HG02938 (cell line): ENCODE data around the gene BMP4.

Experiments used
- ATAC-seq: cut with Tn5 transposase; IDR thresholded peaks from one replicate; pipeline ENCODE4 v1.9.1; 2021; ENCODE audit warnings: mild to moderate bottlenecking, moderate library complexity; ENCODE audit not compliant: unreplicated experiment

Gene BMP4

DNA sequence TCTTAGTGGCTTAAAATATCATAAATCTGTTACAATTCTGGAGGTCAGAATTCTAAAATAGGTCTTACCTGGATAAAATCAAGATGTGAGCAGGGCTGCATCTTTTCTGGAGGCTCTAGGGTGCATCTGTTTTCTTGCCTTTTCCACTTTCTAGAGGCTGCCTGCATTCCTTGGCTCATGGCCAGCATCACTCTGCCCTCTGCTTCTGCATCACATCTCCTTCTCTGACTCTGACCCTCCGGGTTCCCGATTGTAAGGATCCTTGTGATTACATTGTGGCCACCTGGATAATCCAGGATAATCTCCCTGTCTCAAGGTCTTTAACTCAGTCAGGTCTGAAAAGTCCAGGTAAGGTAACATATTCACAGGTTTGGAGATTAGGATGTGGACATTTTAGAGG, 11.0 kb upstream of the BMP4 start:
- no peak for ATAC-seq

DNA sequence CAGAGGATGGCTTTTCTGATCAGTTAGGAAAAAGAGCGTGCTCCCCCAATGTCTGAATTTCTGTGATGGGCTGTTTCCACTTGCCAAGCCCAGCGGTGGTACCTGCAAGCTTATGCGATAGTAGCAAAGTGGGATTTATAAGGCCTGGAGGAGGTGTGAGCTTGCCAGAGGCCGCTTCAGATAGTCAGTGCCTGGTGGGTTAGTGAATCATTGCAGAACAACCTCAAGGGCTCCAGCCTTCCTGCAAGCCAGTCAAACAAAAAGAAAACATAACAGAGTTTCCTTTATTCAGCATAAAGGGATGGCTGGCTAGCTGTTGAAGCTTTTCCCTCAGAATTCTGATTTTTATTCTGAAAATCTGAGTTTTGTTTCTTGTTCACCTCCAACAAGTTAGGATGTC, 7.6 kb upstream of the BMP4 start:
- no peak for ATAC-seq

DNA sequence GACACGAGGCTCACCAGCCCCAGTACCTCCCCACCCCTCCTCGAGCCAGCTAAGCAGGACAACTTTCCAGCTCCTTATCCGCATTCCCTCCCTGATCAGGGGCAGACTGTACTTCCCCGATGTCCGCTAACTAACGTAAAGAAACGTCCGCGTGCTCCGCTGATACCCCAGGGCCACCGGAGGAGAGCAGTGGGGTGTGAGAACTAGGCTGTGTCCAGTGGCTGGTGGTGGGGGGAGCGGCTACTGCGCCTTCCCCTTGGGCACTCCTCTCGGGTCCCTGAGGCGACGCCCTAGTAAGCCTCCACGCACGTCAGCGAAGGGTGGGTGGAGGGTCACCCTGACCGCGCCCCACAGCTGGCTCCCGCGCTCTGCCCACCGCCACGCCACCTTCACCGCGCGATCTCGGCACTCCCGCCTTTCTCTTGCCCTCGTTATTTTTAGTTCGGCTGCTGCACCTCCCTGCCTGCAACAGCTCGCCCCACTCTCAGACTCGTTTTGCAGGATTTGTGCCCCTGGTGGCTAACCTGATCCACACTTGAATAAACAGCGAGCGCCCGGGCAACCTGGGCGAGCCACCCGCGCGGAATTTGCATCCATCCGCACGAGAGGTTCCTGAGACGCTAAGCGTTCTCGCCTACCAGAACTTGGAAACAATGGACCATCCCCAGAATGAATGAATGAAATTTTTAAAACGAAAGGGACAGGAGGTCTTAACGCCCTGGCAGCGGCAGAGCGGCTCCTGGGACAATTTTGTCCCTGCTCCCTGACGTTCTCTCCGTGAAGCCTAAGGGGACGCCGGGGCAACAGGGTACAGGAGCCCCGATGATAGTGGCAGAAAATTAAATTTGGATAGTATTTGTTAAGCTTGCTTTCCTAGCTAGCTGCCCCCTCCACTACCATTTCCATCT, 6.9 kb upstream of the BMP4 start:
- ATAC-seq: no peak

DNA sequence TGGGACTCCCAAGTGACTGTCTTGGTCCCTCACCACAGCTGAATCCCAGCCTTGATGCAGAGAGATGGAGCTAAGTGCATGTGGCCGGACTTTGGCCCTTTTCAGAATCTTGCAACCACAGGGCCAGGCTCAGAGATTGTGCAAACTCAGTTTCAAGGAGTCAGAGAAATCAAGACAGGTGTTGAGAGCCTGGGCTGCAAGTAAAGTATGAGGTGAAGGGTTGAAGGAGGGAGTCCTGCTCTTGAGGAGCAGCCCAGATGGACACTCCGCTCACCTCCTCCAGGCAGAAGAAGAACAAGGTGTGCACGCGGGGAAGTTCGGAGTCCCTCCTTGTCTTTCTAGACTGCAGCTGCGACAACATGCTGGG, 6.3 kb upstream of the BMP4 start:
- ATAC-seq: no peak

DNA sequence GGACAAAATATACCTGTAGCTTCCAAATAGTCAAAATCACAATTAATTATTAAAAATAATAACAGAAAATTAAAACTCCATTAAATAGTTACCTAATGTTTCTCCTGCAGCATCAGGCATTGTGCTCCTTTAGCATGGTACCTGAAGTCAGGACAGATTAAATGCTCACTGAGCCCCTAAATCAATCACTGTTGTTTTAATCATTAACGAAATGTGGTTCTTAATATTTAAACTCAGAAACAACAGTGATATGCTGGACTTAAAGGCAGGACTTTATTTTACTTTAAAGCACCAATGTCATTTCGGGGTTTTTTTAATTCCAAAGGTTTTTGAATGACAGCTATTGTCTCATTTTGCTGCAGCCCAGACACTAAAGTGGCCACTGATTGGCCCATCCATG, 2.0 kb upstream of the BMP4 start:
- ATAC-seq: no peak

DNA sequence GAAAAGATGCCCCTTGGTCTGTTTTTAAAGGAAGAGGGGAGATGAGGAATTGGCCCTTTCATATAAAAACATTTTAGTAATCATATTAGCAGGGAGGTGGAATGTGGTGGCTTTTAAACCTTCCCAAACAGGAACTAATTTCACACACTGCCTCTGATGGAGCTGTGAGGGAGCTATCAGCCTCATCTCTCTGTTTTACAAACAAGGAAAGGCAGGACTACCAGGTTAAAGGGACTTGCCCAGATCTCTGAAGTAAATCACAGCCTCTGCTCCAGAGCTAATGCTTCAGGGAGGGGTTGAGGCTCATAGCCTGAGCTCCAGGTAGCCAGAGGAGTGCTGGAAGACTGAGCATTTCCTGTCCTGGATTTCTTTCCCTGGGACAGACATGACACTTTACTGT, 1.1 kb upstream of the BMP4 start:
- ATAC-seq: no peak

DNA sequence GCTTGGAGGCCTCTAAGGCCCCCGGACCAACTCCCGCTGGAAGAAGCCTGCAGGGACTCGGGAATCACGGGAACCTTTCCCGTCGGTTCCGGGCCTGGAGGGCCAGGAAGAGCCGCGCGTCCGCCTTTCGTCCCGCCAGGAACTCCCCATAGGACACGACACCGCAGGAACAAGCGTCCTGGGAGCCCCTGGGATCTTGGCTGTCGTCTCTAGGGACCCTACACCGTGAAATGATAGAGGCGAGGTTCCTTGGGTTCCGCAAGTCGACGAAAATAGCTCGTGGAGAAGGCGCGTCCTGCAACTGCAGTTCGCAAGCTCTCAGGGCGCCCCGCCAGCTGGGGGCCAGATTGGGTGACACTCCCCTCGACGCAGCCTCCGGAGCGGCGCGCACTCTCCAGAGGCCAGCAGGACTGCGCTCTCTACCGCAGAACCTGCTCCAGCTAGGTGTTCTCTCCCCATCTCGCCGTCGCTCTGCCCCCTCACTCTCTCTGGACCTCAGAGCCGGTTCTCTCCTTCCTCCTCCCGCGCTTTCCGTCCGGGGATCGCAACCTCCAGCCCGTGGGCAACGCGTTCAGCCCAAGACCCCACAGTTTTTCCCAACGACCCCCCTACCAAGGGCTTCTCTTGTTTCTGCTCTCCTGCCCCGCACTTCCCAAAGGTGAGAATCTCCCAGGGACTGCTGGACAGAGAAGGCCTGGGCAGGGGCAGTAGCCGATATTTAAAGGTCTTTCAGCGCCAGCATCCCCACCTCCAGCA, 776 bp downstream of the BMP4 start:
- no peak for ATAC-seq

DNA sequence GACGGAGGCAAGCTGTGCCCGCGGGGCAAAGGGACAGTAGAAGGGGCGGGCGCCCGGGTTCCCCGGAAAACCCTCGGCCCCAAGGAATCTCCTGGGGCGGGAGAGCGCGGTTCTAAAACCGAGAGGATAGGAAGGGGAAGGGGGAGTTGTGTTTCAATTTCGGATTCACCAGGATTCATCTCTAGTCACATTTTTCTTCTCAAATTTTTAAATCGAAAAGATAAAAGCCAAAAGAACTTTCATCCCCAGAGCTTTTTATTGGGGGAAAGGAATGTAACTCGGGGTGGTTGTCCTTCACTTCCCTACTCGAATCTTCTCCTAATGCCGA, 1.4 kb downstream of the BMP4 start:
- ATAC-seq: no peak

DNA sequence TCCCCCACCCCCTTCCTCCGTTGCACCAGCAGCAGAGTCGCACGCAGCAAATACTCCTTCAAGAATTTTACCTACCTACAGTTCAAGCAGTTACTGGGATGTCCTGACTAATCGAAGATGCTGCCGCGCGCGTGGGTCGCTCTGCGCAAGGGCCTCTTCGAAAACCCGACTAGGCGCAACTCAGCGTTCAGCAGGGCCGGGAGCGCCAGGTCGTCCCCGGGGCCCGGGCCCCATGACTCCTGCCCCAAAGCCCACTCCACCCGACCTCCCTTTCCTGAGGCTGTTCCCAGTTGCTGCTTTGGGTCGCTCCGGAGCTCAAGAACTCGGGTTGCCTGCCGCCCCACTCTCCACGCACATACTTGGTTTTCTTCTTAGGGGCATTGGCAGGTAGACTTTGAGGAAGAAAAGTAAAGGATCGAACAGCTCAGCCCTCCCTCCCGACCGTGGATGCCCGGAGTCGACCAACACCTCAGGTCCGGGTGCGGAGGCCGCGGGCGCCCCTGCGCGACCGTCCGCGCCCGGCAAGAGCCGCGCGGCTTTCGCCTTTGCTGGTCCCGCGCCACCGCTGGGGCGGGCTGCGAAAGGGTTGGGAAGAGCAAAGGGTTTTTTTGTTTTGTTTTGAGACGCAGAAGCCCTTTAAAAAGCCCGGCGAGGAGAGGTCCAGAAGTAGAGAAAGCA, 1.9 kb downstream of the BMP4 start:
- no peak for ATAC-seq

DNA sequence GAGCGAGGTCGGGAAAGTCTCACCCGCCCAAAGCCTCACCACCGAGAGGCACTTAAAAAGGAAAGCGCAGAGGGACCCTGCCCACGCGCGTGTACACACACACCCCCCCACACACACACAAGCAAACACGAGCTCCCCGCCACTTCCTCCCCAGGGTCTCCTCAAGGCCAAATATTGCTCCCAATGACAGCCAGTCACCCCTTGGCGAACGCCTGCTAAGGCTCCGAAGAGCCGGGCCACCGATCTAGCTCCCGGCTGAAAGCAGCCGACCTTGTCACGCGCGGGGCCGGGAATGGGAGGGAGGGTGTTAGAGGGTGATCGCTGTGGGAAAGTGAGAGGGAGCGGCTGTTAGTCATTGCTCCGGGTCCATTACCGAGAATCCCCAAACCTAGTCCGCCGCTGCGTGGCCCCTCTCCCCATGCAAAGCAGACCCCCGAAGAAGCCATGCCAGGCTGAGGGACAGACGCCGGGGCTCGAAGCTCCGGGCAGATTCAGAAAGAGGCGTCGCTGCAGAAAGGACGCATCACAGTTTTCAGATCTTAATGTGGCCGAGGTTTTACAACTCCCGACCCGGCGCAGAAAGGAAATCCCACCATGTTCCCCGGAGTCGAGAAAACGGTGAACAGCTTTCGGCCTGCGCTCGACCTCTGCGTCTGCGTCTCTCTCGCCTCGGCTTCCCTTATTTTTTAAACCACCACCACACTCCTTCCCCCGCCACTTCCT, 2.6 kb downstream of the BMP4 start:
- no peak for ATAC-seq

DNA sequence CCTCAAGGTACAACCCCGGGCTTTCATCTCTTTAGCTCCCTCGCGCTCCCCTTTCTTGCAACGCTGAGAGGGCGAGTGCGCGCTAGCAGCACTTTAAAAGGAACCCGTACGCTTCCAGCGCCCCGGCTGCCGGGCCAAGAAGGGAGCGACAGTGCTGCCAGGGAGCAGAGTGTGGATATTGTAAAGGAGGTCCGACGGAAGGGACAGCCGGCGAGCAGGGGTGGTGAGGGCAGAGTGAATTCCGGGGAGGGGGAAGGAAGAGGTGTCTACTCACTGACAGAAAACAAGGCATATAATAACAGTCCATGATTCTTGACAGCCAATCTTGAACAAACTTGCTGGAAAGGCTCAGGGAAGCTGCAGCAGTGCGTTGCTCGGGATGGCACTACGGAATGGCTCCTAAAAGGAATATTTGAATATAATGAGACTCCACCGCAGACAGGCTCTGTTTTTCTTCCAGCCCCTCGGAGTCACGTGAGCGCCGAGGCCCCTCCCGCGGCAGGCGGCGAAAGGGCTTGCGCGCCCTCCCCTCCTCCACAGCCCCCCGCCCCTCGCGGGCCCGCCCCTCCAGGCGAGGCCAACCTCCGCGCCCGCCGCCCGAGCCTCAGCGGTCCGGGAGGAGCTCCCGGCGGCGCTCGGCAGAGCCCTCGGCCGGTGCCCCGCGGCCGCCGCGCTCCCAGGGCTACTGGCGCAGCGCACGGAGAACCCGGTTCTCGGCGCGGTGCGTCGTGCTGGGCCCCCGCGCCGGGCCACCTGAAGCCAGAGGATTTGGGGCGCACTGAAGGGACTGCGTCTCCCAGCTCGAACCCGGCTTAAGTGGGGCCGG, 3.4 kb downstream of the BMP4 start:
- no peak for ATAC-seq

DNA sequence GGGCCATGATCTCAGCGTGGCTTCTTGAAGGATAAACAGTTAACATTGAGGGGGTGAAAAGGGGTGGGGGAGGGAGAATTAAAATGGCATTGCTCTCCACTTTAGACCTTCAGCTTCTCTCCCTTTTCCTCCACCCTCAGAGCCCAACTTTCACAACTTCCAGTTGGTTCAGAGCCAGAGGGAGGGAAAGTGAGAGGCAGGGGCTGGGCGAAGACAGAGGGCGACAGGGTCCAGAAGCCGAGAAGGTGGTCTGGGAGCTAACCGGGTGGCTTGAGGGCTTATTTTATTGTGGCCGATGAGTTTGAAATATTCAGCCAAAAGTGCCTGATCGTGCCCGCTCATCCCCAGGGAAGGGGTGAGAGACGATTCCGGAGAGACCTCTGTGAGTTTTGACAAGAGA, 4.1 kb downstream of the BMP4 start:
- ATAC-seq: no peak

DNA sequence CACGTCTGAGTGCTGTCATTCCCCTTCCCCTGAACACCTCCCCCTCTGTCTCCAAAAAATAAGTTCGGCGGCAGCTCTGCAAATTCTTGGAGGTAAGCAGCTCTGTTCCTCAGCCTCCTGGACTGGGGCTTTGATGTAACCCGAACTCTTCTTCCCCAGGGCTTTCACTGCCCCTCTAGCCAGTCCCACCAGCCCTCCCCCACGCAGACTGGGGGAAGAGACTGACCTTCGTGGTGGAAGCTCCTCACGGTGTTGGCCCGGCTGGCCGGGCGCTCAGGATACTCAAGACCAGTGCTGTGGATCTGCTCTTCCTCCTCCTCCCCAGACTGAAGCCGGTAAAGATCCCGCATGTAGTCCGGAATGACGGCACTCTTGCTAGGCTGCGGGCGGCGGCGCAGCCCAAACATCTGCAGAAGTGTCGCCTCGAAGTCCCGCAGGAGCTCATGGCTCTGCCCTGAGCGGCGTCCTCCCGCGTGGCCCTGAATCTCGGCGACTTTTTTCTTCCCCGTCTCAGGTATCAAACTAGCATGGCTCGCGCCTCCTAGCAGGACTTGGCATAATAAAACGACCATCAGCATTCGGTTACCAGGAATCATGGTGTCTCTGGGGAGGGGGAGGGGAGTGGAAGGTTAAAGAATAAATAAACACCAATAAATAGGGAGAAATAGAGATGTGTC, 4.9 kb downstream of the BMP4 start:
- ATAC-seq: no peak

DNA sequence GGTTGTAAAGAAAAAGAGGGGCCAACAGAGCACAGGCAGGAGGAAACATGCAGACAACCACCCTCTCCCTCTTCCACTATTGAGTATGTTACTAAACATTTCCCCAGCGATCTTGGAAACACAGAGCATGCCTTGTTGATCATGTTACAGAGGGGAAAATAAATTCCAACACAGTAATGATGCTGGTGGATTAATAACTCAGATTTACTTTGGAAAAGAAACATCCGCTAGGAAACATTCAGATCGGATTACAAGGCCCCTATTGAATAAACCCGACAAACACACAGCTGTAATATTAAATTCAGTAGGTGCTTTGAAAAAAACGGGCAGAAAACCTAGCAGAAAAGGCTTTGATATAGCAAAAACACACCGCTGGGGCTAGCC, 5.4 kb downstream of the BMP4 start:
- no peak for ATAC-seq

DNA sequence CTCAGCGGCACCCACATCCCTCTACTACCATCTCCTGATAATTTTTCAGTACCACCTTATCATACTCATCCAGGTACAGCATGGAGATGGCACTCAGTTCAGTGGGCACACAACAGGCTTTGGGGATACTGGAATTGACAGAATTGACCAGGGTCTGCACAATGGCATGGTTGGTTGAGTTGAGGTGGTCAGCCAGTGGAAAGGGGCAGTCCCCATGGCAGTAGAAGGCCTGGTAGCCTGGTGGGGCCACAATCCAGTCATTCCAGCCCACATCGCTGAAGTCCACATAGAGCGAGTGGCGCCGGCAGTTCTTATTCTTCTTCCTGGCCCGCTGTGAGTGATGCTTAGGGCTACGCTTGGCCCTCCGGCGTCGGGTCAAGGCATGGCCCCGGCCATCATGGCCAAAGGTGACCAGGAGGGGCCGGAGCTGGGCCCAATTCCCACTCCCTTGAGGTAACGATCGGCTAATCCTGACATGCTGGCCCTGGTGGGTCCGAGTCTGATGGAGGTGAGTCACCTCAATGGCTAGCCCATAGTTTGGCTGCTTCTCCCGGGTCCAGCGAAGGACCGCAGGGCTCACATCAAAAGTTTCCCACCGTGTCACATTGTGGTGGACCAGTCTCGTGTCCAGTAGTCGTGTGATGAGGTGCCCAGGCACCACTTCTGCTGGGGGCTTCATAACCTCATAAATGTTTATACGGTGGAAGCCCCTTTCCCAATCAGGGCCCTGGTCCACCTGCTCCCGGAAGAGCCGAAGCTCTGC, 6.4 kb downstream of the BMP4 start:
- no peak for ATAC-seq

DNA sequence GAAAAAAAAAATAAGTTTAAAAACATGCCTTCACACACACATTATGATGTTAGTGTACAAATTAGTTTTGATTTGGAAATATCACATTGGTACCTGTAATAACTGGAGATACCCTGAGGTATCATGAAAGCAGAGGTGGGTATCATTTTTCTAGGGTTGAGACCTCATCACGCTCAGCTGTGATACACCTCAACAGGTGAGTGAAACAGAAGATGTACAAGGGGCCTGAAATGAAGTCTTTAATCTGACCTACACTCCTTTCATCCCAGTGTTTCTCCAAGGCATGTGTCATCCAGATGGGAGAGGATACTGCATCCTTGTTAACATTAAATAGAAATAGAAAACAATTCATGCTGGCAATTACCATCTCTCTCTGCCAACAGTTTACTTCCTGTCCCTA, 7.4 kb downstream of the BMP4 start:
- no peak for ATAC-seq

DNA sequence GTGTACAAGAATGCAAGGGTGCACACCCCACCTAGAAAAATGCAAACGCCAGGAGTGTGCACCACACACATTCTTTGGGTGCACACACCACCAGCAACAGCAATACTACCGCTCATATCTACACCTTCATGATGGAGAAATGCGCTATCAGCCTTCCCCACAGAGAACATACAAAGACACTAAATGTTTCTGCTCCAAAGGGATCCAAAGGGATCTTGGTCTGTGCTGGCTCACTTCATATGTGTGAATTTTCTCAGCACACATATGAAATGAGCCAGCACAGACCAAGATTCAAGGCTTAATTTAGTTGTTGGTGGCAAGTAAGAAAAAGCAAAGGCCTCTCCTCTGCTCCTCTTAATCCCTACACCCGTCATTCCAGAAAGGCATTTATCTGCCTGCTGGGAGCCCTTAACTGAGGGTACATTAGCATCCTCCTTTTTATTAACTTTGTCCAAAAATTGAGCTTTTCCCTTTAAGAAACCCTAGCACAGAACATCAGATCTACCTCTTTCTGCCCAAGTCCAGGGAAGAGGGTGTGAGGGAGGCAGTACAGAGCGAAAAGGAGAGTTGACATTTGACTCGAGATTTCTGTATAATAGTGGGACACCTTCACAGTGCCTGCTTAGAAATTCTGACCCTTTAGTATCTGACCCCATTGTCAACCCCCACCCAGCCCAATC, 8.3 kb downstream of the BMP4 start:
- ATAC-seq: no peak

DNA sequence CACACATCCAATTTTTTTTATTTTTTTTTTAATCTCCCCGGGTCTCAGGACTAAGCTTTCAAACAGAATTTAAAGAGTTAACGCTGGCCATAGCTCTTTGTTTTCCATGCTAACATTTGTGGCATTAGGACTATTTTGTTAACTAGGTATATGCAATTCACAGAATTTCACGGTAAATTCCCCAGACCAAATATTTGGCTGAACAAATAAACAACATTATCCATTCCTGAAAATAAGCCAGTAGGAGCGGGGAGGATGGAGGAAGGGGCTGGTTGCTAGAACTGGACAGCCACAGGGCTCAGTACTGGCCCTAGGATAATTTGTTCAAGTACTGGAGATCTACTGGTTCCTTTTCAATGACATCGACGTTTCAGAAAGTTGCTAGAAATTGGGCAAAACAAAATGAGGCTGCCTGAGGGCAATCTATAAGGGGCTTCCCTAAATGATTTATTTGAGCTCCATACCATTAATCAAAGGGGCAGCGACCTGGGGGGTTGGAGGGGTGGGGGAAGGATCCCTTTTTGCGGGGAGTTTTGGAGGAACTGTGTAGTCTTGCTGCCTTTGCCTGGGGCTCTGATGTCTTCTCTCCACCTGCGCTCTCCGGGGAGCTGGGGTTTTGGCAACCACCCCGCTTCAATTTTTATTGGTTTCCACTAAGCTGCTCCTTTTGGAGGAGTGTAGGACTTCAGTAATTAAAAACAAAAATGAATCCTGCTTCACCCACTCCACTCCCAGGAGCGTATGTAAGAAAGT, 9.0 kb downstream of the BMP4 start:
- ATAC-seq: no peak
